Astrocyte (in vitro differentiated cells and primary cell): ENCODE results near the gene TMC5. TPM values are rescaled to one million over a fixed set of nuclear protein-coding genes. Genes with fewer than 3 reads are reported as not detected.

ENCODE experiments used
- DNase-seq: peaks from one replicate; pipeline ENCODE4 v3.0.0-alpha.2; 2010; ENCODE audit warnings: low read depth
- FAIRE-seq: peaks from 2 replicates; lab custom pipeline; 2011; peaks lifted over from hg19 to GRCh38; lab: Jason Lieb, UNC
- H2AFZ ChIP-seq: 2 replicates; pipeline ENCODE4 v1.6.0; 2012; ENCODE audit warnings: low read depth, low read length, inconsistent platforms
- H3K27ac ChIP-seq: 2 replicates; pipeline ENCODE4 v1.5.1; 2011; ENCODE audit warnings: low read depth, low read length, inconsistent platforms
- H3K27me3 ChIP-seq: 2 replicates; pipeline ENCODE4 v1.6.0; 2011; ENCODE audit warnings: low read length, inconsistent platforms; ENCODE audit not compliant: insufficient read depth
- H3K36me3 ChIP-seq: 2 replicates; pipeline ENCODE4 v1.5.1; 2011; ENCODE audit warnings: low read length, inconsistent platforms; ENCODE audit not compliant: insufficient read depth
- H3K4me1 ChIP-seq: 2 replicates; pipeline ENCODE4 v1.5.1; 2011; ENCODE audit warnings: low read length, inconsistent platforms; ENCODE audit not compliant: insufficient read depth
- H3K4me2 ChIP-seq: 2 replicates; pipeline ENCODE4 v1.6.0; 2012; ENCODE audit warnings: low read length, inconsistent platforms
- H3K4me3 ChIP-seq: 2 replicates; pipeline ENCODE4 v1.5.1; 2011; ENCODE audit warnings: low read depth, mild to moderate bottlenecking, low read length, inconsistent platforms; ENCODE audit not compliant: insufficient read depth
- H3K79me2 ChIP-seq: 2 replicates; pipeline ENCODE4 v1.6.0; 2012; ENCODE audit warnings: mild to moderate bottlenecking, low read length, inconsistent platforms; ENCODE audit not compliant: insufficient read depth
- H3K9ac ChIP-seq: 2 replicates; pipeline ENCODE4 v1.6.0; 2012; ENCODE audit warnings: mild to moderate bottlenecking, low read length, inconsistent platforms
- H3K9me3 ChIP-seq: 2 replicates; pipeline ENCODE4 v1.5.1; 2012; ENCODE audit warnings: low read depth, mild to moderate bottlenecking, low read length, inconsistent platforms; ENCODE audit not compliant: insufficient read depth
- H4K20me1 ChIP-seq: 2 replicates; pipeline ENCODE4 v1.6.0; 2012; ENCODE audit warnings: low read length, inconsistent platforms; ENCODE audit not compliant: insufficient read depth
- H3K27ac Mint-ChIP-seq: one replicate; pipeline ENCODE4 v1.8.0; 2021; ENCODE audit warnings: mild to moderate bottlenecking, mixed read lengths; ENCODE audit not compliant: unreplicated experiment
- H3K27me3 Mint-ChIP-seq: one replicate; pipeline ENCODE4 v1.8.0; 2021; ENCODE audit warnings: low read depth, mixed read lengths; ENCODE audit not compliant: unreplicated experiment
- H3K36me3 Mint-ChIP-seq: one replicate; pipeline ENCODE4 v1.8.0; 2021; ENCODE audit warnings: low read depth, mixed read lengths; ENCODE audit not compliant: unreplicated experiment
- H3K4me1 Mint-ChIP-seq: one replicate; pipeline ENCODE4 v1.8.0; 2021; ENCODE audit warnings: low read depth, mixed read lengths; ENCODE audit not compliant: unreplicated experiment
- H3K4me3 Mint-ChIP-seq: one replicate; pipeline ENCODE4 v1.8.0; 2021; ENCODE audit warnings: mild to moderate bottlenecking, moderate library complexity, mixed read lengths; ENCODE audit not compliant: unreplicated experiment
- H3K9me3 Mint-ChIP-seq: one replicate; pipeline ENCODE4 v1.8.0; 2021; ENCODE audit warnings: mild to moderate bottlenecking, mixed read lengths; ENCODE audit not compliant: unreplicated experiment
- EZH2 ChIP-seq: IDR thresholded peaks from 2 replicates; pipeline ENCODE4 v1.6.1; 2012; ENCODE audit warnings: mild to moderate bottlenecking, low read length, inconsistent platforms; ENCODE audit not compliant: insufficient read depth
- total RNA-seq: library from RNA; stranded (reverse); gene quantifications from 2 replicates; pipeline ENCODE4 v1.2.1, GENCODE V29; 2021
- TF ChIP-seq, protein P1 (sequence below): IDR thresholded peaks from 2 replicates; pipeline ENCODE4 v1.5.1; 2011; ENCODE audit warnings: low read depth, mild to moderate bottlenecking, inconsistent platforms, low read length, moderate library complexity; ENCODE audit not compliant: insufficient read depth

Gene TMC5
- total RNA-seq, 1 donor from 2014 or later: 0.11 TPM

DNA sequence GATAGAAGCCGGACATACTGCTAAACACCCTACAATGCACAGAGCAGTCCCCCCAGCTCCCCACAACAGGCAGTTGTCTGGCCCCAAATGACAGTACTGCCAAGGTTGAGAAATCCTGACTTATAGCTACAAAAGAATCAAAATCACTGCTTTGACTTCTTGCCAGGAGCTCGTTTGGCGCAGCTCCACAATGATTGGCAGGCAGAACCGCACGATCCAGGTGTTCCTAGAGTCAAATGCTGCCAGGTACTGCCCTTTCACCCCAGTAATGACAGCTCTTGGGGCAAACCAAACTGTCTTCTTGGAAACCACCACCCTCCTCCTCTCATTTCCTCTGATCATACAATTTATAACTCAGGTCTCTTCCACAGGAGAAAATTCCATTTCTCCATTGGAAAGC is 2.2 kb upstream of the TMC5 start:
- Mint-ChIP-seq H3K4me1 (no peaks in the 10 kb centered on the region), H3K27ac (no peak overlapping the region), H3K36me3 (no peaks in the 10 kb centered on the region), H3K27me3 (peaks cover 36% of the 10 kb centered on the region), H3K9me3 (no peaks in the 10 kb centered on the region), H3K4me3 (no peak overlapping the region)
- no peaks in the 10 kb centered on the region for H3K36me3 ChIP-seq
- no peaks in the 10 kb centered on the region for H3K9me3 ChIP-seq
- H3K27ac ChIP-seq: no peak overlapping the region
- H3K4me2 ChIP-seq: no peak overlapping the region
- no peaks in the 10 kb centered on the region for H3K4me1 ChIP-seq
- H3K4me3 ChIP-seq: no peak overlapping the region
- DNase-seq (no peak), FAIRE-seq (no peak)
- H3K79me2 ChIP-seq: no peaks in the 10 kb centered on the region
- H3K27me3 ChIP-seq: peaks cover 13% of the 10 kb centered on the region
- H2AFZ ChIP-seq: no peak overlapping the region
- H4K20me1 ChIP-seq: no peaks in the 10 kb centered on the region
- no peak overlapping the region for H3K9ac ChIP-seq
- TF ChIP-seq, protein P1, sequence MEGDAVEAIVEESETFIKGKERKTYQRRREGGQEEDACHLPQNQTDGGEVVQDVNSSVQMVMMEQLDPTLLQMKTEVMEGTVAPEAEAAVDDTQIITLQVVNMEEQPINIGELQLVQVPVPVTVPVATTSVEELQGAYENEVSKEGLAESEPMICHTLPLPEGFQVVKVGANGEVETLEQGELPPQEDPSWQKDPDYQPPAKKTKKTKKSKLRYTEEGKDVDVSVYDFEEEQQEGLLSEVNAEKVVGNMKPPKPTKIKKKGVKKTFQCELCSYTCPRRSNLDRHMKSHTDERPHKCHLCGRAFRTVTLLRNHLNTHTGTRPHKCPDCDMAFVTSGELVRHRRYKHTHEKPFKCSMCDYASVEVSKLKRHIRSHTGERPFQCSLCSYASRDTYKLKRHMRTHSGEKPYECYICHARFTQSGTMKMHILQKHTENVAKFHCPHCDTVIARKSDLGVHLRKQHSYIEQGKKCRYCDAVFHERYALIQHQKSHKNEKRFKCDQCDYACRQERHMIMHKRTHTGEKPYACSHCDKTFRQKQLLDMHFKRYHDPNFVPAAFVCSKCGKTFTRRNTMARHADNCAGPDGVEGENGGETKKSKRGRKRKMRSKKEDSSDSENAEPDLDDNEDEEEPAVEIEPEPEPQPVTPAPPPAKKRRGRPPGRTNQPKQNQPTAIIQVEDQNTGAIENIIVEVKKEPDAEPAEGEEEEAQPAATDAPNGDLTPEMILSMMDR: no peak
- TF ChIP-seq EZH2: no peak

- H3K4me1 Mint-ChIP-seq: no peaks in the 10 kb centered on the region
- no peak for TF ChIP-seq EZH2
- TF ChIP-seq, protein P1: no peak
Observed at GRCh38 chr16:19415918-19416317, 1.8 kb upstream of the TMC5 start.

GRCh38 chr16:19418200-19418599 is 517 bp downstream of the TMC5 start:
- FAIRE-seq: no peak
- no peaks in the 10 kb centered on the region for H3K36me3 Mint-ChIP-seq
- no peaks in the 10 kb centered on the region for H4K20me1 ChIP-seq
- H3K4me1 ChIP-seq: no peaks in the 10 kb centered on the region
- no peaks in the 10 kb centered on the region for H3K36me3 ChIP-seq
- TF ChIP-seq, protein P1: no peak
- no peak for TF ChIP-seq EZH2
- no peaks in the 10 kb centered on the region for H3K79me2 ChIP-seq
- H3K4me2 ChIP-seq: no peak overlapping the region
- H3K9ac ChIP-seq: no peak overlapping the region
- no peak overlapping the region for H3K4me3 ChIP-seq
- peaks cover 23% of the 10 kb centered on the region for H3K27me3 Mint-ChIP-seq
- H3K9me3 ChIP-seq: no peaks in the 10 kb centered on the region
- H3K27me3 ChIP-seq: no peaks in the 10 kb centered on the region
- H3K27ac ChIP-seq: no peak overlapping the region
- H3K4me3 Mint-ChIP-seq: no peak overlapping the region
- no peak overlapping the region for H3K27ac Mint-ChIP-seq
- no peaks in the 10 kb centered on the region for H3K4me1 Mint-ChIP-seq
- H2AFZ ChIP-seq: no peak overlapping the region
- peaks cover 2% of the 10 kb centered on the region for H3K9me3 Mint-ChIP-seq
- DNase-seq: no peak

More at GRCh38 chr16:19415918-19416317, 1.8 kb upstream of the TMC5 start:
- no peak overlapping the region for H3K9ac ChIP-seq
- H3K4me3 ChIP-seq: no peak overlapping the region
- H3K79me2 ChIP-seq: no peaks in the 10 kb centered on the region
- H3K36me3 ChIP-seq: no peaks in the 10 kb centered on the region
- DNase-seq (no peak), FAIRE-seq (no peak)
- H3K9me3 ChIP-seq: no peaks in the 10 kb centered on the region
- H3K27me3 ChIP-seq: peaks cover 10% of the 10 kb centered on the region
- H3K36me3 Mint-ChIP-seq: no peaks in the 10 kb centered on the region
- H3K27ac ChIP-seq: no peak overlapping the region
- no peak overlapping the region for H3K4me2 ChIP-seq
- no peaks in the 10 kb centered on the region for H3K9me3 Mint-ChIP-seq
- no peak overlapping the region for H2AFZ ChIP-seq
- no peaks in the 10 kb centered on the region for H3K4me1 ChIP-seq
- H4K20me1 ChIP-seq: no peaks in the 10 kb centered on the region
- no peak overlapping the region for H3K4me3 Mint-ChIP-seq
- no peak overlapping the region for H3K27ac Mint-ChIP-seq
- H3K27me3 Mint-ChIP-seq: peaks cover 35% of the 10 kb centered on the region
